SU-DHL-6 (cell line): ENCODE data around the gene MYO1D.

Experiments
- CTCF ChIP-seq: fragments of 200-600 bp; sonication (generic); IDR thresholded peaks from one replicate; pipeline ENCODE4 v1.5.1; 2017; ENCODE audit warnings: antibody characterized with exemption, mild to moderate bottlenecking, low read length, moderate library complexity; ENCODE audit not compliant: insufficient read depth, poor library complexity, severe bottlenecking
- EZH2phosphoT487 ChIP-seq: fragments of 200-600 bp; sonication (generic), shearing (Covaris generic); conservative IDR thresholded peaks from 2 replicates; pipeline ENCODE4 v1.6.1; 2018; ENCODE audit warnings: mild to moderate bottlenecking, antibody characterized with exemption, low read length, moderate library complexity, mixed read lengths

- no peak for TF ChIP-seq CTCF
- TF ChIP-seq EZH2phosphoT487, result no peak
Measured at GRCh38 chr17:32622540-32622939, 254.4 kb downstream of the MYO1D start.
